Activated gamma-delta T cell (primary cell): Measurements from ENCODE around the gene SLC29A1.

Experiments used
- DNase-seq: peaks from one replicate; lab custom pipeline; 2025; lab: John Stamatoyannopoulos, UW

The SLC29A1 gene

DNA sequence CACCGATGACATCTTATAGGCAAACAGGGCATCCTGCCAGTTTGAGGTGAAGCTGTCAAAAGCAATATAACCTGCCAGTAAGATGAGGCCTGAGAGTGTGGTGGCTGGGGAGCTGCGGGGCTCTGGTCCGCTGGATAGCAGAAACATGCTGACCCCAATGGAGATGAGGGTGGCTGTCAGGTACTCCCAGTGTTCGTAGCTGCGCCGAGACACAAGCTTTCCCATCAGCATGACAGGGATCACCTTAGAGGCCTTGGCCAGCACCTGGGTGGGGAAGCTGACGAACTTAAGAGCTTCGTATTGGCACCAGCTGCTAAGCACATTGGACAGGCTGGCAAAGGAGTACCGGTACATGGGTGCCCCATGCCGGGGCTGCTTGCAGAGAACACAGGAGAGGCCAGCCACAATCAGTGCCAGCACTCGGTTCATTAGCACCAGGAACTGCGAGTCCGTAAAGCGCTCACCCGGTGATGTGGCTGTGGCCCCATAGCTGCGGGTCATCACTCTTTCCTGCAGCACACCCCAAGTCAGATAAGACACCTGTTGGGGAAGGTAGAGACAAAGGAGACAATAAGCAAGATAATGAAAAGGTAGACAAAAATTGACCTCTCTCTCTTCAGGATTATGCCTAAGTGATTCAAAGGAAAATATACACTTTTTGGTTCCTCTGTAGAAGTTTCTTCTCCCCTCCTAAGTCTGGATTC lies 31.9 kb downstream of the SLC29A1 start:
- no peak for DNase-seq

DNA sequence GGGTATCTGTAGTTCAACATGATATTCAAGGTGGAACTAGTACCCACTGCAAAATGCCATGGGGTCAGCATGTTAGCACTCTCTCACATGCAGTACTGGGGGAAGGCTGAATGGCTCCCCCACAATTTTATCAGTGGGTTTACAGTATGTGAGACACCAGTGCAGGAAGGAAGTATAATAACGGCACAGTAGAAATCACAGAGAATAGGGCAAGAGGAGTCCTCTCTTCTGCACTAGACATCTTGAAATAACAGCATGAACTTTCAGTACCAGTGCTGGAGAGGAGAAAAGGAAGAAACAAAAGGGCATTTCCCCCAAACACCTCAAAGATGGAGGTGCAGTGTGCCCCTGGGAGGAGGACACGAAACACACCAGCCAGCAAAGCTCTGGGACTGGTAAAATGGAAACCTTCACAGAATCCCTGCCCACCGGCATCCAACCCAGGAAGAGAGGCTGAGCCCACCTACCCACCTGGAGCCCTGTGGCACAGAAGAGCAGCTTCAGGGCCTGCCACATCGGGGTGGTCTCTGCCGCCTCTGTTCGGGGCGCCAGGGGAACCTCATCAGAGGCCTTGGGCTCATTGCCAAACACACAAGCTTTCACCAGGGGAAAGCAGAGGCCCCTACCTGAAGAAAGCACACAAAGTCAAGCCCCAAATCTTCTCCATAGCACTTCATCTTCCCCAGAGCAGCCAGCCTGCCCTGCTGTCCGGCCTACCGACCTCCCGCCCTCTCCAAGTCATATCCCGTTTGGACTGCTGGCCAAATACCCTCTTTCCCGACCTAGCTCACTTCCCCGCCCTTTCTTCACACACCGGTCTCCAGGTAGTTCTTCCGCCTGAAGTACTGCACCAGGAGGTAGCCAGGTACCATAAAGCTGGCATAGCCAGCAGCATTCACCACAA lies 32.7 kb downstream of the SLC29A1 start:
- DNase-seq = no peak

- DNase-seq = no peak
Measured at GRCh38 chr6:44256775-44257024, 33.3 kb downstream of the SLC29A1 start.

- peak; percentile 54 for DNase-seq
Measured at GRCh38 chr6:44257025-44257752, 33.8 kb downstream of the SLC29A1 start, which contains the start of gene SLC35B2. Gene SLC35B2, minus strand, starts transcription at chr6:44257528. Its CDS starts 118 bp downstream, at chr6:44257410.

- DNase-seq = no peak
Measured at GRCh38 chr6:44257753-44258324, 34.4 kb downstream of the SLC29A1 start.

- DNase-seq = no peak
Measured at GRCh38 chr6:44258325-44258863, 35.0 kb downstream of the SLC29A1 start.

- DNase-seq = no peak
Measured at GRCh38 chr6:44258921-44259320, 35.5 kb downstream of the SLC29A1 start.

GRCh38 chr6:44260011-44260410 lies 36.6 kb downstream of the SLC29A1 start:
- DNase-seq = no peak

DNA sequence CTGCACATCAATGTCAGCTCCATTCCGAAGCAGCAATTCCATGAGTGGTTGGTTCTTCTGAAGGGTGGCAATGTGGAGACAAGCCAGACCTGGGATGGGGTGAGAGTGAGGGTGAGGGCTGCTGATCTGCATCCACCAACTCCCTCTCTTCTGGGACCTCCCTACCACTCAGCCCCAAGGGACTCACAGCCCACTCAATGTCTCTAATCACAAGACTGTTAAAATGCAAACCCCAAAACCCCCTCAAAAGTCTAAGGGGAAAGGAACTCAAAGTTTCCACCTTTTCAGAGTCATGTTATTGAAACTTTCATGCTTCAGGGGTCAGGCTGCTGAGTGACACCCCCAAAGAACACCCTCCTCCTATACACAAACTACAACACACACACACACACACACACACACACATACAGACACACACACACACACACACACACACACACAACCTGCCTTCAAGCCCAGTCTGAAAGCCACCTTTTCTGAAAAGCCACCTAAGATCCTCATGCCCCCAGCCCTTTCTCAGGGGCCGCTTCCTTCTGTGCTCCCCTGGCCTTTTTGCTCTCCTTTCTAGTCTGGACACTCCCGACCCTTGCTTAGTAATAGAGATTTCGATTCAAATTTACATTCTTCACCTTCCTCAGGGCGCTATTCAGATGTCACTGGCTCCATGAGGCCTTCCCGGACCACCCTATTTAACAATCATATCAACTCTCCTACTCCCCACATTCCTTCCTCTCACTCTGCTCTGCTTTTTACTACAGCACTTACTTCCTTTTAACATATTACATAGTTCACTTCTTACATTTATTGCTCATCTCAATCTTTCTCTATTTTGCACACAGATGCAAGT lies 37.3 kb downstream of the SLC29A1 start:
- DNase-seq = no peak

GRCh38 chr6:44261581-44261980 lies 38.2 kb downstream of the SLC29A1 start:
- no peak for DNase-seq

DNA sequence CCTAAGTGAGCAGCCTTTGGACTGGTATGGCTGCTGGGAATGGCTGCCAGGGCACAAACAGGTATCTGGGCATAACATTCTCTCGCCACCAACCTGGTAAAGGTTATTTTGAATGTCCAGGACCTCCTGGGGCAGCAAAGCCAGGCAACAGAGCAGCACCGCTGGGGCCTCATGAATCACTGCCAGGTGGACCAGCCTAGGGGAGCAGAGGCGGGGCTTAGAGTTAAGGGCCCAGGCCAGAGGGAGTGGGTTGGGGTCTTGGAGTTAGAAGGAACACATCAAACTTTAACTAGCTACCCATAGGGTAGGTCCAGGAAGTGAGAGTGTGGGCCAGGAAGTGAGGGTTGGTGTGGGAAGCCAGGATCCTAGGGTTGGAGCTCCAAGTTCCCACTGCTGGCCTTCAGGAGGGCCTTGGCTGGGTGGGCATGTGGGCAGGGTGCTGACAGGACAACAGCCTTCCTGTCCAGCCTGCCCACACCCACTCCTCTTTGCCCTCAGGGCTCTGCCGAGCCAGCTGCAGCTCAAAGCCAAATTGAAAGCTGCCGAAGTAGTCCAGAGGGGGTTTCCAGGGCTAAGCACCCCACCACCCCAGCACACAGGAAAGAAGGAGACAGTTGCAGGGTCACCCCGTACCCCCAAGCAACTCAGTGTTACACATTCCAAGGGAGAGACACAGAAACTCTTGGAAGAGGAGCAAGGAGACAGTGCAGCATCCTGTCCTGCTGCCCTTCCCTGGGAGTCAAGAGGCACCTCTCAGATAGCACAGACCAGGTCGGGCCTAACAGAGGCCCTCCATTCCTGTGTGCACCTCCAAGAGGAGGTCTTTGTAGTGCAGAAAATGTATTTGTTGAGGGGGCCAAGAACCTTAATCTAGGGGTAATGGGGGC lies 39.3 kb downstream of the SLC29A1 start:
- DNase-seq = no peak

- no peak for DNase-seq
Measured at GRCh38 chr6:44263354-44264100, 40.1 kb downstream of the SLC29A1 start.

GRCh38 chr6:44264154-44265006 lies 41.0 kb downstream of the SLC29A1 start:
- DNase-seq = no peak

DNA sequence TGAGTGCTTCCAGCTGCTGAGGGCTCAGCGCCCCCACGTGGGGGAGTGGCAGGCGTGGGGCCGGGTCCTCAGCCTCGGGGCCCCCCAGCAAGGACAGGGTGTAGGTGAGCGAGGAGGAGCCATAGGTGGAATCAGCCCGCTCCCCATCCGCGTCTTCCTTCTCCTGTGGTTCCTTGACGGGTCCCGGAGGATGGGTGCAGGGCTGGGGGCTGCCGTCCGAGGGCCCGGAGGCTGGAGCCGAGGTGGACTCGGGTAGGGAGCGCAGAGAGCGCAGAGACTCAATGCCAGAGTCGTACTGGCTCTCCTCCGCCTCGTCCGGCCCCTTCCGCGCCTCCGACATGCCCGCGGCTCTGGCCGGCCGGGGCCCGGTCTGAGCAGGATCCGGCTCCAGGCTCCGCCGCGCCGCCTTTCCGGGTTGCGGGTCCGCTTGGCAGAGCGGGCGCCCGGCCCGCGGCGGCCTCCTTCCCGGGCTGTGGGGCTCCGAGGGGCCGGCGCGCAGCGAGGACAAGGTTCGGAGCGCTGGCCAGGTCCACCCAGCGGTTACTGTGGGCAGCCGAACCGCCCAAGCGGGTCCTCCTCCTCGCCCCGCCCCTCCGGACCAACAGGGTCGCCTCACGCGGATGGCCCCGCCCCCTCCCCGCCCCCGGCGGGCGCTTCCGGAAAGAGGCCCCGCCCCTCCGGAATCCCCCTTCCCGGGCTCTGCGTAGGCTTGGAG lies 41.8 kb downstream of the SLC29A1 start, which contains the start of gene NFKBIE:
TSS of gene NFKBIE (minus strand) at position 545 of the 715 bp plus-strand sequence. CDS start at position 340, 205 bp downstream.
- DNase-seq = peak; percentile 92

DNA sequence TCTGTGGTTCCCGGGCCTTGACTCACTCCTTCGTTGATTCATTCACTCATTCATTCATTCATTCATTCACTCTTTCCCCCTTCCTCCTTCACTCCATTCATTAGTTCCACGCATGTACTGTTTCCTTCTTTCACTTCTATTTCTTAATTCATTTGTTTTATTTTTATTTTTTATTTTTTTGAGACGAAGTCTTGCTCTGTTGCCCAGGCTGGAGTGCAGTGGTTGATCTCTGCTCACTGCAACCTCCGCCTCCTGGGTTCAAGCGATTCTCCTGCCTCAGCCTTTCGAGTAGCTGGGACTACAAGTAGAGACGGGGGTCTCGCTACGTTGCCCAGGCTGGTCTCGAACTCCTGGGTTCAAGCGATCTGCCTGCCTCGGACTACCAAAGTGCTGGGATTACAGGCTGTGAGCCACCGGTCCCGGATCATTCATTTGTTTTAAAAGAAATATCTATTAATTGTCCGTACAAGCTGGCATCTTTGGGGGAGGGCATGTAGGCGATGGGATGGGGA lies 42.4 kb downstream of the SLC29A1 start:
- DNase-seq = no peak

DNA sequence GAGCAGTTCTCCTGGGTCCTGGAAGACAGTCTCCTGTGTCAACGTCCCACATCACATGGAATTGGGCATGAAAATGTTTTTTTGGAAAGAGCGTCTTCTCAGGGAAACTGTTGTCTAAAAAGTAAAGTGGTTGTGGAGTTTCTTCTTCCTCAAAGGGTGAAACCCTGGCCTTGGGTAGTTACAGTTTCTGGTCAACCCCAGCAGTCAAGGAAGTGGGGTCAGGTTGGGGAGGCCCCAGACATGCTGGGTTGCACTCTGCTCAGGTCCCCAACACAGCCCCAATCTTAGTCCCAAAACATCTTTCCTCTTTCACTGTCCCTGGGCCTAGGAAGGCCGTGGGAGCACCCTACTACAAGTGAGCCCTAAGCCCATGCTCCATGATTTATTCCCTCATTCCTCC lies 43.0 kb downstream of the SLC29A1 start:
- no peak for DNase-seq

GRCh38 chr6:44267252-44267651 lies 43.9 kb downstream of the SLC29A1 start:
- no peak for DNase-seq
